ENCODE data around the gene GPHN.
"Not testable (repeated sequence)": the region's sequence is repeated elsewhere in the genome, so short reads cannot be mapped to it uniquely, and the experiment has no call there.

GPHN gene

GRCh38 chr14:66802962-66803361 lies 295.0 kb downstream of the GPHN start:
- no peak for DNase-seq (ENCODE audit: low read depth)

- no peak for DNase-seq (ENCODE audit: low read depth)
These were observed 296.2 kb downstream of the GPHN start for GRCh38 chr14:66804141-66804540.

- no peak for DNase-seq (ENCODE audit: low read depth)
These were observed 305.7 kb downstream of the GPHN start for GRCh38 chr14:66813636-66814035.

GRCh38 chr14:66815687-66816086 lies 307.7 kb downstream of the GPHN start:
- no peak for DNase-seq (ENCODE audit: low read depth)

GRCh38 chr14:66824251-66824650 lies 316.3 kb downstream of the GPHN start:
- no peak for DNase-seq (ENCODE audit: low read depth)

GRCh38 chr14:66827182-66827581 lies 319.2 kb downstream of the GPHN start:
- DNase-seq (ENCODE audit: low read depth), result no peak

GRCh38 chr14:66831173-66831572 lies 323.2 kb downstream of the GPHN start:
- DNase-seq (ENCODE audit: low read depth), result no peak

- DNase-seq (ENCODE audit: low read depth), result no peak
These were observed 325.9 kb downstream of the GPHN start for GRCh38 chr14:66833816-66834215.

GRCh38 chr14:66837436-66837835 lies 329.5 kb downstream of the GPHN start:
- not testable (repeated sequence) for DNase-seq (ENCODE audit: low read depth)

- no peak for DNase-seq (ENCODE audit: low read depth)
These were observed 335.1 kb downstream of the GPHN start for GRCh38 chr14:66842911-66843512.

- DNase-seq (ENCODE audit: low read depth), result no peak
These were observed 342.4 kb downstream of the GPHN start for GRCh38 chr14:66850258-66850888.

- no peak for DNase-seq (ENCODE audit: low read depth)
These were observed 345.4 kb downstream of the GPHN start for GRCh38 chr14:66853311-66853710.

GRCh38 chr14:66857867-66858266 lies 349.9 kb downstream of the GPHN start:
- no peak for DNase-seq (ENCODE audit: low read depth)

- DNase-seq (ENCODE audit: low read depth), result no peak
These were observed 351.2 kb downstream of the GPHN start for GRCh38 chr14:66859063-66859671.

GRCh38 chr14:66881596-66881995 lies 373.6 kb downstream of the GPHN start:
- no peak for DNase-seq (ENCODE audit: low read depth)

GRCh38 chr14:66884149-66884548 lies 376.2 kb downstream of the GPHN start:
- no peak for DNase-seq (ENCODE audit: low read depth)

- DNase-seq (ENCODE audit: low read depth), result no peak
These were observed 392.8 kb downstream of the GPHN start for GRCh38 chr14:66900719-66901118.

- DNase-seq (ENCODE audit: low read depth), result no peak
These were observed 402.4 kb downstream of the GPHN start for GRCh38 chr14:66910311-66910840.

- DNase-seq (ENCODE audit: low read depth), result no peak
These were observed 408.5 kb downstream of the GPHN start for GRCh38 chr14:66916421-66916820.

GRCh38 chr14:66918527-66918926 lies 410.6 kb downstream of the GPHN start:
- DNase-seq (ENCODE audit: low read depth), result no peak

GRCh38 chr14:66920196-66920595 lies 412.2 kb downstream of the GPHN start:
- DNase-seq (ENCODE audit: low read depth), result no peak

GRCh38 chr14:66923251-66923650 lies 415.3 kb downstream of the GPHN start:
- no peak for DNase-seq (ENCODE audit: low read depth)

GRCh38 chr14:66939409-66939808 lies 431.5 kb downstream of the GPHN start:
- DNase-seq (ENCODE audit: low read depth), result no peak

Data from T follicular helper cell (primary cell).